ENCODE results near the gene RNH1.

The RNH1 gene

DNA sequence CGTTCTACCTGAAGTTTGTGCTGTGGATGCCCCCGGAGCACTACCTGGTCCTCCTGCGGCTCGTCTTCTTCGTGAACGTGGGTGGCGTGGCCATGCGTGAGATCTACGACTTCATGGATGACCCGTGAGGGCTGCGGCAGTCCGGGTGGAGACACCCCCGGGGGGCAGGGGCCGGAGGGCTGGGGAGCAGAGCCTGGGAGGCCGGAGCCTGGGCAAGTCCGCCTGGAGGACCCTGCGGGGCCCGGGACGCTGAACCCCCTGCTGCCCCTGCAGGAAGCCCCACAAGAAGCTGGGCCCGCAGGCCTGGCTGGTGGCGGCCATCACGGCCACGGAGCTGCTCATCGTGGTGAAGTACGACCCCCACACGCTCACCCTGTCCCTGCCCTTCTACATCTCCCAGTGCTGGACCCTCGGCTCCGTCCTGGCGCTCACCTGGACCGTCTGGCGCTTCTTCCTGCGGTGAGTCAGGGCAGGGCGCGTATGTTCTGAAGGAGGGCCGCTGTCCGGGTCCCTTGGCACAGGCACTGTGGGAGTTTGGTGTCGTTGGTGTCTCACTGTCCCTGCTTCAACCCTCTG is 17.3 kb downstream of the RNH1 start:
- H3K4me3 ChIP-seq (ENCODE audit: low read length), result no peak overlapping the region
- no peak for DNase-seq (ENCODE audit: low read depth, low spot score)

DNA sequence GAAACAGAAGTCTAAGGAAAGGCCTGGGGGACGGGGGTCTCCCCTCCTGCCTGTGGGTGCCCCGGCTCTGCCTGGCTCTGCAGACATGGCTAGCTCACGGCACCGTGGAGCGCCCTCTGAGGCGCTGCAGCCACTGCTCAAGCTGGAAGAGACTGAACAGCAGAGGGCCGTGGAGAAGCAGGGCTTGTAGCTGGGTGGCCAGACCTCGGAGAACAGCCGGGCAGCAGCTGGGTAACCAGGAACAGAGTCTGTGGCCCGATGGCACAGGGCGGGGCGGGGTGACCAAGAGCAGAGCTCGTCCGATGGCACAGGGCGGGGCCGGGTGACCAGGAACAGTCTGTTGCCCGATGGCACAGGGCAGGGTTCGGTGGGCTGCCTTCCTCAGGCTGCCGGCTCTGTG is 18.1 kb downstream of the RNH1 start:
- DNase-seq (ENCODE audit: low read depth, low spot score), result no peak
- no peak overlapping the region for H3K4me3 ChIP-seq (ENCODE audit: low read length)

DNA sequence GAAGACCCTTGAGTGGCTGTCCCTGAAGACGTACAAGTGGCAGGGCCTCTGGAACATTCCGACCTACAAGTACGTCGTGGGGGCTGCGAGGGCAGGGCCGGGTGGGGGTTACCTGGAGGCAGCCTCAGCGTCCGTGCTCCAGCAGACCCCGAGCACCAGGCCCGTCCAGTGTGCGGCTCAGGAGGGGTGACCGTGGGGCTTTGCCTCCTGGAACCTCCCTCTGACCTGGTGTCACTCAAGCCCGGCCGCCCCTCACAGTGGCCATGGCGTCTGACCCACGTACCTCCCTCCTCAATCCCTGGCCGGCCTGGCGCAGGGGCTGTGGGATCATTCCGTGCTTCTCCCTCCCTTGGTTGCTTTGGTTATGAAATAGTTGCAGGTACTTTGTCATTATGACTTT is 18.5 kb downstream of the RNH1 start:
- DNase-seq (ENCODE audit: low read depth, low spot score), result no peak
- no peak overlapping the region for H3K4me3 ChIP-seq (ENCODE audit: low read length)

DNA sequence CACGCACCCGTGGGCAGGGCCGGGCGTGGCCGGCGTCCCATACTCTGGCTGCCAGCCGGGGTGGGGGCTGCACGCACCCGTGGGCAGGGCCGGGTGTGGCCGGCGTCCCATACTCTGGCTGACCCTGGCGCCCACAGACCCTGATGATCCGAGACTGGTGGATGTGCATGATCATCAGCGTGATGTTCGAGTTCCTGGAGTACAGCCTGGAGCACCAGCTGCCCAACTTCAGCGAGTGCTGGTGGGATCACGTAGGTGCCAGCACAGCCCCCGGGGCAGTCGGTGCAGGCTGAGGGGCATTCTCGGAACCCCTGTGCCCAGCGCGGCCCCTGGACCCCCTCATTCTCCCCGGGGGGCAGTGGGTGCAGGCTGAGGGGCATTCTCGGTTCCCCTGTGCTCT is 19.0 kb downstream of the RNH1 start:
- H3K4me3 ChIP-seq (ENCODE audit: low read length), result no peak overlapping the region
- DNase-seq (ENCODE audit: low read depth, low spot score), result no peak

DNA sequence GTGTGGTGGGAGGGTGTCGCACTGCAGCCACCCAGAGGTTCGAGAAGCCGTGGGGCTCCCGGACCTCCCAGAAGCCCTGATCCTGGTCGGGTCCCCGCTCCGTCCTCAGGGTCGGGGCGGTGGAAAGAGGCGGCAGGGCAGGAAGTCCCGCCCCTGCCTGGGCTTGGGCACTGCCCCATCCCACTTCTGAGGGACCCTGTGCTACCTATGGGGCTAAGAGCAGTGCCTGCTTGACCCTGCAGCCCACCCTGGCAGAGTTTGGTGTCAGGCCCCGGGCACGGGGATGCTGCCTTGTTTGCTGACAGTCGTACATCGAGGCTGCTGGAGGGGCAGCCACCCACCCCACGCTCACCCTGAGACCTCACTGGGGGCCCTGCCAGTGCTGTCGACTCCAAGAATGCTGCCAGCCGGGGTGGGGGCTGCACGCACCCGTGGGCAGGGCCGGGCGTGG is 19.4 kb downstream of the RNH1 start:
- H3K4me3 ChIP-seq (ENCODE audit: low read length), result no peak overlapping the region
- no peak for DNase-seq (ENCODE audit: low read depth, low spot score)

DNA sequence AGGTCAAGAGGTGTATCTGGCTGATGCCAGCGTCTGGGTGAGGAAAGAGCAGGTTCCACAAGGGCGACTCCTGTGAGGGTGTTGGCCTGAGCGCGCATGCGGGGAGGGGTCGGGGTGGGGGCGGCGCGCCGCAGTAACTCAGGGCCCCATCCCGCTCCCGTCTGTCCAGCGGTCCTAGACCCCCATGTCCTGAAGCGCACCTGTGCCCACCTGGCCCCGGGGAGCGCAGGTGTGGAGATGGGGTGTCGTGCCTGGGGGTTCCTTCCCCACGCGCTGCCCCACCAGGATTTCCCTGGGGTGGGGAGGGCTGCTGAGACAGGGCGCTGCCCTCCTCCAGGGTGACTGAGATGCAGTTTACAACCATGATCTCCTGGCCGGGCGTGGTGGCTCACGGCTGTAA is 20.9 kb downstream of the RNH1 start:
- no peak overlapping the region for H3K4me3 ChIP-seq (ENCODE audit: low read length)
- DNase-seq (ENCODE audit: low read depth, low spot score), result no peak

DNA sequence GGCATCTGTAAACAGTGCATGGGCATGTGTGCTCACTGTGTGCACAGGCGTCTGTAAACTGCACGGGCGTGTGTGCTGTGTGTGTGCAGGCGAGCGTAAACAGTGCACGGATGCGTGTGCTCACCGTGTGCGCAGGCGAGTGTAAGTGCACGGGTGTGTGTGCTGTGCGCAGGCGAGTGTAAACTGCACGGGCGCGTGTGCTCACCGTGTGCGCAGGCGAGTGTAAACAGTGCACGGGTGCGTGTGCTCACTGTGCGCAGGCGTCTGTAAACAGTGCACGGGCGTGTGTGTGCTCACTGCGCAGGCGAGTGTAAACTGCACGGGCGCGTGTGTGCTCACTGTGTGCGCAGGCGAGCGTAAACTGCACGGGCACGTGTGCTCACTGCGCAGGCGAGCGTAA is 22.4 kb downstream of the RNH1 start:
- DNase-seq (ENCODE audit: low read depth, low spot score), result no peak
- H3K4me3 ChIP-seq (ENCODE audit: low read length), result no peak overlapping the region

DNA sequence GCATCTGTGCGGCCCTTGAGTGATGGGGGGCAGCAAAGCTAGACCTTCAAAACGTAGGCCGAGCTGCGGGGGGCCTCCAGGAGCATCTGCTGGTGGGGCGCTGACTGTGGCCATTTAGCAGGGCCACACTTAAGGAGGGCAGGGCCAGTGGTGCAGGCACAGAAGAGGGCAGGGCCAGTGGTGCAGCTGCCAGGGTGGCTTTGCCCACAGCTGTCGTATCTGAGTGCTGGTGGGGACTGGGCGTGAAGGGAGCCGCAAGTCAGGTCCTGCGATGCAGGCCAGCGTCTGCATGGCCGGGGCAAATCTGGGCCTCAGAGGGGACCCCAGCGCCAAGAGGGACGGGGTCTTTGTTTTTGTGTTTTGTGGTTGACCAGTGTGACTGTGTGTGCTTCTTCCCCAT is 27.7 kb downstream of the RNH1 start:
- DNase-seq (ENCODE audit: low read depth, low spot score), result no peak
- no peak overlapping the region for H3K4me3 ChIP-seq (ENCODE audit: low read length)

DNA sequence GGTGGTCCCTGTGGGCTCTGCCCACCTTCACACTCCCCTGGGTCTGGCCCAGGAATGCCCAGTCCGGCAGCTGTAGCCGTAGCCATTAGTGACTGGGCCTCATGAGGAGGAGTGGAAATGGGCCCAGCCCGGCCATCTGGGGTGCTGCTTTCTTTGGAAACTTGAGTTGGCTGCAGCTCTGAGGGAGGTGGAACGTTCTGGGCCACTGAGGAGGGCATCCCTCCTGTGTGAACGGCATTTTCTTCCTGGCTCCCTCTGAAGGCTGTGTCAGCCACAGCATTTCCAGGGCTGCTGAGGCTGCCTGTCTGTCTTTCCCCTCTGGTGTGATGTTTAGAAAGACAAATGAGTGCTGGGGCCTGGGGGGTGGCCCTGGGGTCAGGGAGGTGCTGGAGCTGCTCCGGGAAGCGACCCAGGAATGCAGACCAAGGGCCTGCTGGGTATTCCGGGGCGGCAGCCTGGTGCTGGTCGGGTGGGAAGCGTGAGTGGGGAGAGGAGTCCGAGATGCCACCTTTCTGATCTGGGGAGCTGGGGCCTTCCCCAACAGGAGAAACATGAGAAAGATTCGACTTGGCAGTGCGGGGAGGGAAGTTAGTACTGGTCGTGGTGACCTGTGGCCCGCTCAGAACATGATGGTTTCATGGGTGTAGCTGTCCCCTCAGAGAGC is 29.9 kb downstream of the RNH1 start:
- DNase-seq (ENCODE audit: low read depth, low spot score), result no peak
- H3K4me3 ChIP-seq (ENCODE audit: low read length), result no peak overlapping the region

DNA sequence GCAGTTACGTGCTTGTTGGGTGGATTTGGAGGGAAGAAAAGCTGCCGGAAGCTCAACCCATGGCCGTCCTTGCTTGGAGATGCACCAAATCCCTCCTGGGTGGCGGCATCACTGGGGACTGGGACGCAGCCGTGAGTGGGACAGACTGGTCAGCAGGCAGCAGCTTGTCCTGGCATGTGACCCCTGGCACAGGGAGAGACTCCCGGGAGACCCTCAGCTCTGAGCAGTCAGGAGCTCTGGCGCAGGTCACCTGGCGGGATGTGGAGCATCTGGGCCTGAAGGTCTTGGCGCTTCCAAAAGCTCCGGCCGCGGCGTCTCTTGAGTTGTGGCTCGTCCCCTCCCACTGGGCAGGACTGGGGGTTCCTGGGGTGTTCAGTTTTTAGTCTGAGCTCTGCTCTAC is 30.6 kb downstream of the RNH1 start:
- no peak overlapping the region for H3K4me3 ChIP-seq (ENCODE audit: low read length)
- no peak for DNase-seq (ENCODE audit: low read depth, low spot score)

DNA sequence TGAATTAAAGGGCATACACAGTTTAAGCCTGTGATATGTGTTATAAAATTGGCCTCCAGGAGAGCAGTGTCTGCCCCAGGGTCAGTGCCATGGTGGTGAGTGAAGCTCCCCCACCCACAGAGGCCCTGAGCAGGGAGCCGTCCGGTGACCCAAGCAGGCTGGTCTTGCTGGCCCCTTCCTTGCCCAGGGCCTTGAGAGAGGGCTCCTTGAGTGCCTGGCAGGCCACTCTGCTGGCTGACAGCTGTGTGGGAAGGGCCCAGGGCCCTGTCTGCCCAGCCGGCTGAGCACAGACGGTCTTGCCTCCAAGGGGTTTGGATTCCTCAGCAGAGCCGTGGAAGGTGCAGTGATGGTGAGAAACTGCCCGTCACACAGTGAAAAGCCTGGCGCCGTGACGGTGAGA is 31.1 kb downstream of the RNH1 start:
- no peak for DNase-seq (ENCODE audit: low read depth, low spot score)
- H3K4me3 ChIP-seq (ENCODE audit: low read length), result no peak overlapping the region

DNA sequence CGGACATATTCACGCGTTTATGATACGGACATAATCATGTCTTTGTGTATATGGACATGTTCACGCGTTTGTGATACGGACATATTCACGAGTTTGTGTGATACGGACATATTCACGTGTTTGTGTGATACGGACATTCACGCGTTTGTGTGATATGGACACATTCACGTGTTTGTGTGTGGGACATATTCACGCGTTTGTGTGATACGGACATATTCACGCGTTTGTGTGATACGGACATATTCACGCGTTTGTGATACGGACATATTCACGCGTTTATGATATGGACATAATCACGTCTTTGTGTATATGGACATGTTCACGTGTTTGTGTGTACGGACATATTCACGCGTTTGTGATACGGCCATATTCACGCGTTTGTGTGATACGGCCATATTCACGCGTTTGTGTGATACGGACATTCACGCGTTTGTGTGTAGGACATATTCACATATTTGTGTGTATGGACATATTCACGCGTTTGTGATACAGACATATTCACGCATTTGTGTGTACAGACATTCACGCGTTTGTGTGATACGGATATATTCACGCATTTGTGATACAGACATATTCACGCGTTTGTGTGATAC is 32.0 kb downstream of the RNH1 start:
- no peak for DNase-seq (ENCODE audit: low read depth, low spot score)

DNA sequence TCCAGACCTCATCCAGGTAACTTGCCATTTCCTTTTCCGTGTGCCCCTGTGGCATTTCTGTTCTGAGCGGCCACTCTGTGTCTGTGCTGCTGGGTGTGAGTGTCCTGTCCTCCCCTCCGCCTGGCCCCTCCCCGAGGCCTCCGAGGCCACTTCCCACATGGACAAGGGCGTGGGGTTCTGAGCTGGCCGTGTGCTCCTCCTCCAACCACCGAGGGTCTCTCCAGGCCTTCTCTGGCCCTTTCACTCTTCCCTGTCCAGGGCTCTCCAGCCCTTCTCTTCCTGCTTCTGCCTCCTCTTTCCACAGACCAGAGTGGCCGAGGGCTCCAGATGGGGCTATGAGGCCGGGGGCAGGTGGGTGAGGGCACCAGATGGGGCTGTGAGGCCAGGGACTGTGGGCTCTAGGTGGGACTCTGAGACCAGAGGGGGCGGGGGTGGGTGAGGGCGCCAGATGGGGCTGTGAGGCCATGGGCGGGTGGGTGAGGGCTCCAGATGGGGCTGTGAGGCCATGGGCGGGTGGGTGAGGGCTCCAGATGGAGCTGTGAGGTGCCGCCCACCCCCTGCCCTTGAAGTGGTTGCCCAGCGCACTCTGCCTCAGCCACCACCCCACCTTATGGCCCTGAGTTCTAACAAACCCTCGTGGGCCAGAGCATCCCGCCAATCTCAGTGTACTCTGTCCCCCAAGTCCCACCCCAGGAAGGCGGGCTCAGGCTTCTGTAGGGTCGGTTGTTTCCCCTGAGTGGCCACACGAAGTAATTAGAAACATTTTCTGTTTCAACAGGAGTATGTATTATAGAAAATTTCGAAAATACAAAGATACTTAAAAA is 32.9 kb downstream of the RNH1 start:
- H3K4me3 ChIP-seq (ENCODE audit: low read length), result no peak overlapping the region
- DNase-seq (ENCODE audit: low read depth, low spot score), result no peak

More for the DNA sequence above, 32.0 kb downstream of the RNH1 start:
- no peak overlapping the region for H3K4me3 ChIP-seq (ENCODE audit: low read length)

DNA sequence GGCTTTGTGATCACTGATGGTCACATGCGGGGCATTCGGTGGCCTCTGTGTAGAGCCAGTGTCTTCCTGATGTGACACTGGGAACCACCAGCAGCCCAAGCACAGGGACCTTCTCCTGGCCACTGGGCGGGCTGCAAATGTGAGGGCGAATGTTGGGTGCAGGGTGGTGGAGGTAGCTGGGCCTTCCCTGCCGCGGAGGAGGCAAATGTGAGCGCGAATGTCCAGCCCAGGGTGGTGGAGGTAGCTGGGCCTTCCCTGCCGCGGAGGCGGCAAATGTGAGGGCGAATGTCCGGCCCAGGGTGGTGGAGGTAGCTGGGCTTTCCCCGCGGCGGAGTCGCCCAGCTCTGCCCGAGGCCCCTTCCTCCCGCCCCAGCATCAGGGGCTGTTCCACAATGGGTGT is 33.6 kb downstream of the RNH1 start:
- DNase-seq (ENCODE audit: low read depth, low spot score), result no peak
- H3K4me3 ChIP-seq (ENCODE audit: low read length), result no peak overlapping the region

DNA sequence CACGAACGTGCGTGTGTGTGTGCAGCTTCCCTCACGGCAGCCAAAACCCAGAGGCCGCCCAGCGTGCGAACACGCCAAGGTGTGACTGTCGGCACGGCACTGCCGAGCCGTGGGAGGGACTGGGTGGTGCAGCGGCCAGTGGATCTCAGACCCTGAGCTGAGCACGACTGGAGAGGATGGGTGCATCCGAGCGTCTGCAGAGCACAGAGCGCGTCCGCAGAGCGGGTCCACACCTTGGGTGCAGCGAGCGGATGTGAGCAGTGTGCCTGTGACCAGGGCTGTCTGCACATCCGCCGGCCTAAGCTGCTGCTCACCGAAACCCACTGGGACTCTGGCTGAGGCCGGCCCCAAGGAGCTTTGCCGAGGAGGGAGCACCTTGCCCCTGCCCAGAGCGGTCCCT is 34.2 kb downstream of the RNH1 start:
- no peak overlapping the region for H3K4me3 ChIP-seq (ENCODE audit: low read length)
- no peak for DNase-seq (ENCODE audit: low read depth, low spot score)

DNA sequence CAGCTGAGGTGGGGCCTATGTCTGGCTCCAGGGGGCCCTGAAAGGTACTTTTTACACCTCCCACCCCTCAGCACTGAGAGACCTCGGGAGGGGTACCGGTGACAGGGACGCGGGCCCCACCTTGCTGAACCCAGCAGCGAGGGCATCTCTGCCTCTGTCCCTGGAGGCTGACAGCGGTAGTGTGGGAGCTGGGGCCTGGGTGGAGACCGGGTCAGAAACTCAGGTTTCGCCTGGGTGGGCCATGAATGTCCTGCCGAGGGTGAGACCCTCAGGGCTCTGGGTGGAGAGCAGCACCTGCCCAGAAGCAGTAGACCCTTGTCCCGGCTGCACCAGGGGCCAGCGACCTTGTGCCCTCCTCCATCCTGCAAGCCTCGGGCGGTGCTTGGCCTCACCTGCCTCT is 34.8 kb downstream of the RNH1 start:
- no peak for DNase-seq (ENCODE audit: low read depth, low spot score)
- no peak overlapping the region for H3K4me3 ChIP-seq (ENCODE audit: low read length)

DNA sequence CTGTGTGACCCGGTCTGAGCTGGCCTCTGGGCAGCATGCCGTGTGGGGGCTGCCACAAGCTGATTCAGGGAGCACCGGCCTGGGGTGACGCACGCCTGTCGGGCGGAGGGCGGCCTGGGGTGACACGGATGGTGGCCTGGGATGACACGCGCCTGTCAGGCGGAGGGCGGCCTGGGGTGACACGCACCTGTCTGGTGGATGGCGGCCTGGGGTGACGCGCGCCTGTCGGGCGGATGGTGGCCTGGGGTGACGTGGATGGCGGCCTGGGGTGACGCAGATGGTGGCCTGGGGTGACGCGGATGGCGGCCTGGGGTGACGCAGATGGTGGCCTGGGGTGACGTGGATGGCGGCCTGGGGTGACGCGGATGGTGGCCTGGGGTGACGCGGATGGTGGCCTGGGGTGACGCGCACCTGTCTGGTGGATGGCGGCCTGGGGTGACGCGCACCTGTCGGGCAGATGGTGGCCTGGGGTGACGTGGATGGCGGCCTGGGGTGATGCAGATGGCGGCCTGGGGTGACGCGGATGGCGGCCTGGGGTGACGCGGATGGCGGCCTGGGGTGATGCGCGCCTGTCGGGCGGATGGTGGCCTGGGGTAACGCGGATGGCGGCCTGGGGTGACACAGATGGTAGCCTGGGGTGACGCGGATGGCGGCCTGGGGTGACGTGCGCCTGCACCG is 35.4 kb downstream of the RNH1 start:
- H3K4me3 ChIP-seq (ENCODE audit: low read length), result no peak overlapping the region
- DNase-seq (ENCODE audit: low read depth, low spot score), result no peak

DNA sequence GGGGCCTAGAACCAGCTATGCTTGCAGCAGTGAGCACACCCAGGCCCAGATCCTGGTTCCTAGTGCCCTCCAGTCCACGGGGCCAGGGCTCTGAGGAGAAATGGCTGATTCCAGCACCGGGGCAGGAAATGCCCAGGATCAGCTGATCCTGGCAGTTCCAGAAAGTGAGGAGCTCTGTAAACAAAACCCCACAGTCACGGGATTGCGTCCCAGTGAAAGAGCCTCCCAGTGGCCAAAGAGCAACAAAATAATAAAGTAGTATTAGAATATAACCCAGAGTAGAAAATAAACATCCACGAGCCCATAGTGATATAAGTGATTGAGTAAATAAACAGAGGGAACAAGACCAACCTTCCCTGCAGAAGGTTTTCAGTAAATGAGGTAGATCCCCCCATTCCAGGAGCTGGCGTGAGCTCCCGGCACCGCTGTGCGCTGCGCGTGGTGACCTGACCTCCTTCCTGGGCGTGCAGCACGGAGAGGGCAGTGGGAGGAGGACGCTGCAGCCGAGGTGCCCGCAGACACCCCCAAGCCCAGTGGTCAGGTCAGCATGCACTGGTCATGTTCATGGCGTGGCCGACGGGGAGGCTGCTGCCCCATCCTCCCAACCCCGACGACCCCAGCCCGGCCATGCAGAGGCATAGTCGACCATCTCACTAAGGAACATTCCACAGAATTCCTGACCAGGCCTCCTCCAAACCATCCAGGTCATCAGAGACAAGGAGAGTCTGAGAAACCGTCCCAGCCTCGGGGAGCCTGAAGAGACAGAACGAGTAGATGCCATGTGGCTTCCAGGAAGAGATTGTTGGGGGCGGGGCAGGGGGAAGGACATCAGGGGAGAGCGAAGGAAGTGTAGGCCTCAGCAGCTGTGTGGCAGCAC is 37.1 kb downstream of the RNH1 start:
- no peak for DNase-seq (ENCODE audit: low read depth, low spot score)
- no peak overlapping the region for H3K4me3 ChIP-seq (ENCODE audit: low read length)

All from Jurkat, Clone E6-1 (cell line).